ENCODE data around the gene GJA9. TPM values are rescaled to one million over a fixed set of nuclear protein-coding genes. Genes with fewer than 3 reads are reported as not detected.
"Not testable (repeated sequence)": the region's sequence is repeated elsewhere in the genome, so short reads cannot be mapped to it uniquely, and the experiment has no call there.

Gene GJA9
- not detected for total RNA-seq
- not detected for polyA plus RNA-seq
- 0 reads per million in 6 experiments for total RNA-seq

DNA sequence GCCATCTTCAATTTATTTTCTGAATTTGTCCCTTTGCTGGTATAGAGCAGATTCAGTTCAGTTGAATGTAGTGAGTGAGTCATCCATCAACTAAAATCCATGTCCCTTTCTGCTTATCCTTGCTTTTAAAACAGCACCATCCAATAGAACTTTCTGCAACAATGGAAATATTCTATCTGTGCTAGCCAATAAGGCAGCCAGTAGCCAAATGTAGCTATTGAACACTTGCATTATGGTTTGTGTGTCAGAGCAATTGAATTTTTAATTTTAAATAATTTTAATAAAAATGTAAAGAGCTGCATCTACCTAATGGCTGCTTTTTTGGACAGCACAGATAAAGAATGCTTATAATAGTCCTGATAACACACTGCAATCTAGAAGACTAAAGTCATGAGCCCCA is at the start of gene GJA9:
GJA9 (minus strand) TSS at position 101 of the 400 bp plus-strand sequence. CDS start 5,489 bp downstream, outside the sequence.
- Mint-ChIP-seq H3K4me3 (no peak within 1 kb of the TSS), H3K4me1 (no peaks in the 10 kb centered on the region), H3K36me3 (no peaks in the 10 kb centered on the region), H3K27me3 (peaks cover 0 to 1% (median 0%) of the 10 kb centered on the region in 5 donors), H3K27ac (no peak within 1 kb of the TSS), H3K9me3 (no peaks in the 10 kb centered on the region)
- POLR2A ChIA-PET: interaction anchor here (0.7 to 1.0 kb wide), 2 partner anchors 8 to 207 kb away, joined by 3 read pairs; partner anchors contain the start of gene MYCBP
- DNase-seq (no peak), ATAC-seq (no peak)

GRCh38 chr1:38929476-38929875 is 48.1 kb upstream of the GJA9 start:
- peaks cover 0 to 4% (median 0%) of the 10 kb centered on the region in 5 donors for H3K27me3 Mint-ChIP-seq
- ATAC-seq (no peak), DNase-seq (no peak)
- H3K4me3 Mint-ChIP-seq: no peak overlapping the region
- POLR2A ChIA-PET: no interaction called here
- H3K9me3 Mint-ChIP-seq: no peaks in the 10 kb centered on the region
- H3K4me1 Mint-ChIP-seq: no peaks in the 10 kb centered on the region
- H3K27ac Mint-ChIP-seq: no peak overlapping the region
- H3K36me3 Mint-ChIP-seq: no peaks in the 10 kb centered on the region

DNA sequence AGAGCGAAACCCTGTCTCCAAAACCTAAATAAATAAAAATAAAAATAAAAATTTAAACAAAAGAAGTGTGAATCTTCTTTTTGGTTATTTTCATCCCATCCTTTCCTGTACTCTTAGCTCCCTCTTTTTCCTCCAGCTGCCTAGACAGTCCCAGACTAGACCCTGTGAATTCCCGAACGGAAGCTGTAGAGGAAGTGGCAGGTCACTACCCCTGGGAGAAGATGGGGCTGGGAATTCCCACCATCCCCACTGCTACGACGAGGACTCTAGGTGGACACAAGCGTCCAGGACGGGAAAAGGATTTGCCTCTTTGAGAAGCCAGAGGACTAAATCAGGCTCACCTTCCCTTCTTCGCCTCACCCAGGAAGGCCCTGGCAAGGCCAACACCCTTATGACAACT is 47.7 kb upstream of the GJA9 start:
- no peak overlapping the region for H3K4me3 Mint-ChIP-seq
- H3K27ac Mint-ChIP-seq: no peak overlapping the region
- ATAC-seq (no peak), DNase-seq (no peak)
- H3K27me3 Mint-ChIP-seq: peaks cover 0 to 4% (median 0%) of the 10 kb centered on the region in 5 donors
- POLR2A ChIA-PET: no interaction called here
- H3K4me1 Mint-ChIP-seq: no peaks in the 10 kb centered on the region
- no peaks in the 10 kb centered on the region for H3K9me3 Mint-ChIP-seq
- H3K36me3 Mint-ChIP-seq: no peaks in the 10 kb centered on the region

DNA sequence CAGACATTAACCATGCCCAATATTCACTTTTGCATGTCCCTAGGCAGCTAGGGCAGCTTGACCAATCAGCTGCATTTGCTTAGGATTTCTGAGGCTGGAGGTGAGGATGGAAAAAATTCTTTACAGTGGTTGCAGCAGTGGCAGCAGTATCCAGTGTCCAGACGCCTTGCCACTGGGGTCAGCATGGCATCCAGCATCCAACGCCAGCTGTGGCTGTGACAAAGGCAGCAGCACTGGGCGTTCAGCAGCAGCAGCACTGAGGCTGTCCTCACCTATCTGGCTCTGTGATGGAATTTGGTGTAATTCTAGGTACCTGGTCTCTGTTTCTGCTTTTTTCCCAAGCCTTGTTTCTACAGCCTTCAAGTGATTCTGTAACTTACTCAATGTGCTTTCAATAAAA is 44.7 kb upstream of the GJA9 start:
- no peaks in the 10 kb centered on the region for H3K9me3 Mint-ChIP-seq
- POLR2A ChIA-PET: no interaction called here
- no peaks in the 10 kb centered on the region for H3K27me3 Mint-ChIP-seq
- no peaks in the 10 kb centered on the region for H3K36me3 Mint-ChIP-seq
- H3K4me1 Mint-ChIP-seq: no peaks in the 10 kb centered on the region
- ATAC-seq (no peak), DNase-seq (no peak)
- H3K27ac Mint-ChIP-seq: no peak overlapping the region
- no peak overlapping the region for H3K4me3 Mint-ChIP-seq

GRCh38 chr1:38925391-38925790 is 44.0 kb upstream of the GJA9 start:
- Mint-ChIP-seq H3K4me3 (no peak overlapping the region), H3K36me3 (no peaks in the 10 kb centered on the region), H3K9me3 (no peaks in the 10 kb centered on the region), H3K27ac (no peak overlapping the region), H3K4me1 (no peaks in the 10 kb centered on the region), H3K27me3 (no peaks in the 10 kb centered on the region)
- ATAC-seq (no peak), DNase-seq (no peak)
- POLR2A ChIA-PET: no interaction called here

DNA sequence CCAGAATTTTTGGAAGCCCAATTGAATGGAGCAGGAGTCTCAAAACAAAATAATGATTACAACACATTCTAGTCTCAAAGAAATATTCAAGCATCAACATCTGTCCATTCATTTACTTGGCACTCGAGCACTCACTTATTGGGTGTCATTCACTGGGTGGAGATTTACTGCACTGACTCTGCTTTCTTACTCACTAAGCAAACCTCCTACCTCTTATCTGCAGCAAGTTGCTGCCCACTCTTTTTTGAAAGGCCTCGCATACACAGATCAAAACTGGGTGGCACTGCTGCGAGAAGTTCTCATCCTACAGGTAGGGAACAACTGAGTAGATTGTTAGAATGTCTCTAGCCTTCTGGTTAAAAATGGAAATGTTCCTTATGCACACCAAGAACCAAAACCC is 42.2 kb upstream of the GJA9 start:
- Mint-ChIP-seq H3K4me3 (no peak overlapping the region), H3K36me3 (no peaks in the 10 kb centered on the region), H3K9me3 (no peaks in the 10 kb centered on the region), H3K4me1 (peaks cover 0 to 5% (median 0%) of the 10 kb centered on the region in 4 donors), H3K27ac (no peak overlapping the region), H3K27me3 (no peaks in the 10 kb centered on the region)
- ATAC-seq (no peak), DNase-seq (no peak)
- POLR2A ChIA-PET: no interaction called here

GRCh38 chr1:38919130-38919529 is 37.7 kb upstream of the GJA9 start:
- H3K4me3 Mint-ChIP-seq: no peak overlapping the region
- no peaks in the 10 kb centered on the region for H3K9me3 Mint-ChIP-seq
- ATAC-seq (no peak), DNase-seq (no peak)
- no peaks in the 10 kb centered on the region for H3K36me3 Mint-ChIP-seq
- POLR2A ChIA-PET: interaction anchor here (0.7 kb wide), 1 partner anchor 150 kb away, joined by 6 read pairs; no protein-coding TSS in a partner anchor
- peak overlapping the region in 2 of 10 donors; percentile 22 to 80 for H3K27ac Mint-ChIP-seq
- no peaks in the 10 kb centered on the region for H3K27me3 Mint-ChIP-seq
- peaks cover 0 to 5% (median 0%) of the 10 kb centered on the region in 4 donors for H3K4me1 Mint-ChIP-seq

GRCh38 chr1:38918568-38918967 is 37.2 kb upstream of the GJA9 start:
- Mint-ChIP-seq H3K4me1 (peaks cover 0 to 5% (median 0%) of the 10 kb centered on the region in 4 donors), H3K27ac (no peak overlapping the region), H3K4me3 (no peak overlapping the region), H3K36me3 (no peaks in the 10 kb centered on the region), H3K9me3 (no peaks in the 10 kb centered on the region), H3K27me3 (no peaks in the 10 kb centered on the region)
- DNase-seq: no peak
- no peak for ATAC-seq
- POLR2A ChIA-PET: no interaction called here

DNA sequence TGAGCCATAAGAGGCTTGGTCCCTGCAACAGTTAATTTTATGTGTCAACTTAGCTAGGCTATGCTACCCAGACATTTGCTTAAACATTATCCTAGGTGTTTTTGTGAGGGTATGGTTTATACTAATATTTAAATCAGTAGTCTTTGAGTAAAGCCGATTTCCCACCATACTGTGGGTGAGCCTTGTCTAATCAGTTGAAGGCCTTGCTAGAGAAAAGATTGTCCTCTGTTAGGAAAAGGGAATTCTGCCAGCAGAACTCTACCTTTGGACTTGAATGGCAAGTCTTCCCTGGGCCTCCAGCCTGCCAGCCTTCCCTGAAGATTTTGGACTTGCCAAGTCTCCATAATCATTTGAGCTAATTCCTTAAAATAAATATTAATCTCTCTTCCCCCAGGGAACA is 36.4 kb upstream of the GJA9 start:
- H3K4me1 Mint-ChIP-seq: peaks cover 0 to 5% (median 0%) of the 10 kb centered on the region in 4 donors
- POLR2A ChIA-PET: no interaction called here
- ATAC-seq: no peak
- no peak for DNase-seq
- H3K36me3 Mint-ChIP-seq: no peaks in the 10 kb centered on the region
- no peak overlapping the region for H3K27ac Mint-ChIP-seq
- H3K4me3 Mint-ChIP-seq: no peak overlapping the region
- H3K9me3 Mint-ChIP-seq: no peaks in the 10 kb centered on the region
- H3K27me3 Mint-ChIP-seq: no peaks in the 10 kb centered on the region

DNA sequence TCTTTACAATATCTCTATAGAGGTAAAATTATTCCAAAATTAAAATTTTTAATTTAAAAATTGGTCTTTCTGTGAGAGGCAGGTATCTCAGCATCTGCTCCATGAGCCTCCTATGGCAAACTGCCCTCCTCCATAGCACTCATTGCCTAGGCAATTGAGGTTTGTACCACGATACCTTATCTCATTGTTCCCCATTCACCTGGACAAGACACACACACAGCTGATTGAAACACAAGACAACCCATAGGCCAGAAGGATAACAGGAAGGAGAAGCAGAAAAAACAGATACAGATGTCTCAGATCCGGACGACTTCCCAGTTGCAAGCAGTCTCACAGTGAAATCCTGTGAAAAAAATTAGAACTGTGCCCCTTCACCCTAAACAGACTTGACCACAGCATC is 36.0 kb upstream of the GJA9 start:
- POLR2A ChIA-PET: no interaction called here

DNA sequence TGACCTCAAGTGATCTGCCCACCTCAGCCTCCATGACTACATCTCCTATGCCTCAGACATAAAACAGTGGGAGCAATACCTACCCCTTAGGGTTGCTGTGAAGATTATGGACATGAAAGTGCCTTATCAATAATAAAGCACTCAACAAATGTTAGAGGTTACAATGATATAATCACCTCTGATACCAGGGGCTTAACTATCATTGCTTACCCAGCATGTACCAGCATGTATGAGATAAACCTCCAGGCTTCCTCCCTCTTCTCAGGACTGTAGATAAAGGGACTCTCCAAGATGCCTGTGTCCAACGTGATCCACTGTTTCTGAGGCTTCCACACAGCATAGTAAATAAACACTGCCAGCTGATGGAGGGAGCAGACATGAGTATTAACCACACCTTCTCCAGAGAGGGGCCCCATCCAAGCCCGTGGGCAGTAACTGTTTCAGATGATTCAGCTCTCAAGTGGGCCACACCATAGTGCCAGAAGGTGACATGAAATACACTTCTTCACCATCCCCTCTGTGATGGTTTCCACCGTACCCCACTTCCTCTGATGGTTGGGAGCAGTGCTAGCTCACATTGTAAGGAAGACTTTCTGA is 34.1 kb upstream of the GJA9 start:
- no peak overlapping the region for H3K27ac Mint-ChIP-seq
- H3K9me3 Mint-ChIP-seq: no peaks in the 10 kb centered on the region
- no peaks in the 10 kb centered on the region for H3K36me3 Mint-ChIP-seq
- POLR2A ChIA-PET: no interaction called here
- DNase-seq (no peak), ATAC-seq (no peak)
- H3K4me3 Mint-ChIP-seq: no peak overlapping the region
- peaks cover 0 to 5% (median 0%) of the 10 kb centered on the region in 4 donors for H3K4me1 Mint-ChIP-seq
- H3K27me3 Mint-ChIP-seq: no peaks in the 10 kb centered on the region

More for the DNA sequence above, 36.0 kb upstream of the GJA9 start:
- no peak for ATAC-seq
- Mint-ChIP-seq H3K4me3 (no peak overlapping the region), H3K27ac (no peak overlapping the region), H3K36me3 (no peaks in the 10 kb centered on the region), H3K9me3 (no peaks in the 10 kb centered on the region), H3K4me1 (peaks cover 0 to 5% (median 0%) of the 10 kb centered on the region in 4 donors), H3K27me3 (no peaks in the 10 kb centered on the region)
- no peak for DNase-seq

- DNase-seq, POLR2A ChIA-PET, H3K4me1 Mint-ChIP-seq, H3K27ac Mint-ChIP-seq, H3K4me3 Mint-ChIP-seq, H3K27me3 Mint-ChIP-seq, H3K36me3 Mint-ChIP-seq, H3K9me3 Mint-ChIP-seq, ATAC-seq: not testable (repeated sequence)
Observed at GRCh38 chr1:38914908-38915307, 33.5 kb upstream of the GJA9 start.

DNA sequence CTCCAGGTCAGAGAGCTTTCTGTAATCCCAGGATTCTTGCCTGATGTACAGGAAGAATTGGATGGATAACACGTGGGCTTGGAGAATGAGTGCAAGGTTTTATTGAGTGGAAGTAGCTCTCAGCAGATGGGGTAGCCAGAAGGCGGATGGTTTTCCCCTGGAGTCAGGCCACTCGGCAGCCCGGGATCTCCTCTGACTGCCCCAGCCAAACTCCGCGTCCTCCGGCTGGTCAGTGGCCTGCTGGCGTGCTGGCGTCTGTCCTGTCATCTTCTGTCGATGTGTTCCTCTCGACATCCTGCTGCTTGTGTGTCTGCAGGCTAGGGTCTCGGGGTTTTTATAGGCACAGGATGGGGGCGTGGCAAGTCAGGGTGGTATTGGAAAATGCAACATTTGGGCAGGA is 27.4 kb upstream of the GJA9 start:
- H3K4me1 Mint-ChIP-seq: no peaks in the 10 kb centered on the region
- ATAC-seq (no peak), DNase-seq (no peak)
- H3K27me3 Mint-ChIP-seq: peaks cover 0 to 1% (median 0%) of the 10 kb centered on the region in 5 donors
- no peak overlapping the region for H3K4me3 Mint-ChIP-seq
- H3K36me3 Mint-ChIP-seq: peaks cover 0 to 4% (median 3%) of the 10 kb centered on the region in 3 donors
- H3K9me3 Mint-ChIP-seq: peaks cover 0 to 6% (median 4%) of the 10 kb centered on the region in 9 donors
- POLR2A ChIA-PET: no interaction called here
- H3K27ac Mint-ChIP-seq: no peak overlapping the region

DNA sequence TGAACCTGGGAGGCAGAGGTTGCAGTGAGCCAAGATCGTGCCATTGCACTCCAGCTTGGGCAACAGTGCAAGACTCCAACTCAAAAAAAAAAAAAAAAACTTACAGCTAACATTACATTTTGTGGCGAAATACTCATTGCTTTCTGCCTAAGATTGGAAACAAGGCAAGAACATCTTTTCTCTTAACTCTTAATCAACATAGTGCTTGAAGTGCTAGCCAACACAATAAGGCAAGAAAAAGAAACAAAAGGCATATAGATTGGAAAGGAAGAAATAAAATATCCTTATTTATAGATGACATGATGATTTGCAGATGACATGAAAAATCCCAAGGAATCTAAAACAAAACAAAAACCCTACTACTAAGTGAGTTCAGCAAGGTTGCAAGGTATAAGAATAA is 24.6 kb upstream of the GJA9 start:
- H3K4me1 Mint-ChIP-seq: no peaks in the 10 kb centered on the region
- H3K27me3 Mint-ChIP-seq: peaks cover 0 to 1% (median 0%) of the 10 kb centered on the region in 5 donors
- DNase-seq (no peak), ATAC-seq (no peak)
- no peak overlapping the region for H3K27ac Mint-ChIP-seq
- H3K36me3 Mint-ChIP-seq: peaks cover 0 to 4% (median 3%) of the 10 kb centered on the region in 3 donors
- POLR2A ChIA-PET: no interaction called here
- H3K9me3 Mint-ChIP-seq: peaks cover 0 to 6% (median 4%) of the 10 kb centered on the region in 9 donors
- H3K4me3 Mint-ChIP-seq: no peak overlapping the region
